LNCaP clone FGC (cell line): ENCODE data around the gene KCTD6.

Experiments
- DNase-seq: peaks from one replicate; pipeline ENCODE4 v3.0.0-alpha.2; 2011; ENCODE audit warnings: low read depth
- H3K4me3 ChIP-seq: 2 replicates; pipeline ENCODE4 v1.5.1; 2011; ENCODE audit warnings: mild to moderate bottlenecking, low read depth, low read length, control low read depth
- TF ChIP-seq, protein P1 (sequence below): IDR thresholded peaks from 2 replicates; pipeline ENCODE4 v1.5.1; 2012; ENCODE audit warnings: mild to moderate bottlenecking; ENCODE audit not compliant: control insufficient read depth, insufficient read depth; ENCODE audit errors: extremely low read depth

KCTD6 gene

DNA sequence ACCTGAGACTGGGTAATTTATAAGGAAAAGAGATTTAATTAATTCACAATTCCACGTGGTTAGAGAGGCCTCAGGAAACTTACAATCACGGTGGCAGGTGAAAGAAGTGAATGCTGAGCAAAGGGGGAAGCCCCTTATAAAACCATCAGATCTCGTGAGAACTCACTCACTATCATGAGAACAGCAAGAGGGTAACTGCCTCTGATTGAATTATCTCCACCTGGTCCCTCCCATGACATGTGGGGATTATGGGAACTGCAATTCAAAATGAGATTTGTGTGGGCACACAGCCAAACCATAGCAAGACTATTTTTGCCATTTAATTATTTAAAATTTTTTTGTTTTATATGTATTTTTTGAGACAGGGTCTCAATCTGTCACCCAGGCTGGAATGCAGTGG lies 27.0 kb upstream of the KCTD6 start:
- DNase-seq: no peak
- TF ChIP-seq, protein P1, sequence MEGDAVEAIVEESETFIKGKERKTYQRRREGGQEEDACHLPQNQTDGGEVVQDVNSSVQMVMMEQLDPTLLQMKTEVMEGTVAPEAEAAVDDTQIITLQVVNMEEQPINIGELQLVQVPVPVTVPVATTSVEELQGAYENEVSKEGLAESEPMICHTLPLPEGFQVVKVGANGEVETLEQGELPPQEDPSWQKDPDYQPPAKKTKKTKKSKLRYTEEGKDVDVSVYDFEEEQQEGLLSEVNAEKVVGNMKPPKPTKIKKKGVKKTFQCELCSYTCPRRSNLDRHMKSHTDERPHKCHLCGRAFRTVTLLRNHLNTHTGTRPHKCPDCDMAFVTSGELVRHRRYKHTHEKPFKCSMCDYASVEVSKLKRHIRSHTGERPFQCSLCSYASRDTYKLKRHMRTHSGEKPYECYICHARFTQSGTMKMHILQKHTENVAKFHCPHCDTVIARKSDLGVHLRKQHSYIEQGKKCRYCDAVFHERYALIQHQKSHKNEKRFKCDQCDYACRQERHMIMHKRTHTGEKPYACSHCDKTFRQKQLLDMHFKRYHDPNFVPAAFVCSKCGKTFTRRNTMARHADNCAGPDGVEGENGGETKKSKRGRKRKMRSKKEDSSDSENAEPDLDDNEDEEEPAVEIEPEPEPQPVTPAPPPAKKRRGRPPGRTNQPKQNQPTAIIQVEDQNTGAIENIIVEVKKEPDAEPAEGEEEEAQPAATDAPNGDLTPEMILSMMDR: no peak
- no peak overlapping the region for H3K4me3 ChIP-seq

DNA sequence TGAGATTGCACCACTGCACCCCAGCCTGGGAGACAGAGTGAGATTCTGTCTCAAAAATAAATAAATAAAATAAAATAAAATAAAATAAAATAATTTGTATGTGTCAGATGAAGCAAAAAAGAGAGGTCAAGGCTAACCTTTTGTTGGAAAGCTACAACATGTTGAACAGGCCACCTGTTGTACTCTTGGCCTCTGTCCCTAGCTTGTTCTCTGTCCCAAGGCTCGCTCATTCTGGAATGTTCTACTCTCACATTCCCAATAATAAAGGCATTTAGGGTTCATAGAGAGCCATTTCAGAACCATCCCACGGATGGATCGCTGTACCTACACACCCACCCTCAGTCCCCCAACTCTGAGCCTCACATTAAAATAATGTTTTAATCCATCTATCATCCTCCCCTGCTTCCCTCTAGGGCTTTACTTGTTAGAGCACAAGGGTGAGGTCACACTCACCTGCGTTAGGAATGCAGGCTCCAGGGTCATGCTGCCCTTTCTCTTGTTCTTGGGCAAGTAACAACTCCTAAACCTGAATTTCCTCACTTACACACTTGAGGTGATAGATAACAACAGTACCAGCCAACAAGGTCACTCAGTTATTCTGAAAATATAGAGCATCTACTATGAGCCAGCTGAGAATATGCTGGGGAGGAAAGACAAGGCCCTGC lies 24.9 kb upstream of the KCTD6 start:
- H3K4me3 ChIP-seq: no peak overlapping the region
- TF ChIP-seq, protein P1: no peak
- DNase-seq: no peak

DNA sequence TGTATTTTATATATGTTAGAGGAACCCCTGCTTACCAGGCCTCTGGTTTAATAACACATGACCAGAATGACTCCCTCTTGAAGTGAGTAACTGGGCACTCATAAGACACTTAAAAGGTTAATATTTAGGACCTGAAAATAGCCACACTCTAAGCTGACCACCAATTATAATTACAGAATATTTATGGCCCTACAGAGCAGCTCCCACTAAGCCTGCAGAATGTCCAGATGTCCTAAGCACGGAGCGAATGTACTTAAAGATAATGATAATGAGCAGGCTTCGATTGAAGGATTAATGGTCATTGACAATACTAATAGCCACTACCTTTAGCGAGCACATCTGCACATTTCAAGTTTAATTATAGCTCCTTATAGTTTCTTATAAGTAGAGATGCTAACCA lies 22.8 kb upstream of the KCTD6 start:
- no peak overlapping the region for H3K4me3 ChIP-seq
- DNase-seq: no peak
- TF ChIP-seq, protein P1: no peak

DNA sequence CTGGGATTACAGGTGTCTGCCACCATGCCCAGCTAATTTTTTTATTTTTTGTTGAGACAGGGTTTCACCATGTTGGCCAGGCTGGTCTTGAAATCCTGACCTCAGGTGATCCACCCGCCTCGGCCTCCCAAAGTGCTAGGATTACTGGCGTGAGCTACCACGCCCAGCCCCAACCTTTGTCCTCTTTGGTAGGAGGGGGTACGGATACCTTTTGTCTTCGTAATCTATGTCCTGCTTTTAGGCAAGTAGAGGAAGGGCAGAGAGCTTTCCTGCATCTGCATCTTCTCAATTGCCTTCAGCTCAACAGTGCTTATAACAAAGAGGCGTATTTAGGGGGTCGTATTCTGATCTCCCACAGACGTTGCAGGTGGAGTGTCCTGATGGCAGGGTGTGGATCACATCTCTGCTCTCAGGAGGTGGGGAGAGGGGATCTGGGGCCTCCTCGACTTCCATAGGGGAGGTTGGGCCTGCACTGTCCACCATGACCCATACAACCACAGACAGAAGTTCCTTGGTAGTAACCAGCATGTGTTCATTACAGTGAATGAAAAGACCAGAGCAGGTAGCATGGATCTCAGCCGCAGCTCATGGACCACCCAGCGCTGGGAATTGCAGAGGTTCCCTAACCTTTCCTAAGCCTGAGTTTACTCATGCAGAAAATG lies 21.4 kb upstream of the KCTD6 start:
- TF ChIP-seq, protein P1: no peak
- DNase-seq: no peak
- H3K4me3 ChIP-seq: no peak overlapping the region

DNA sequence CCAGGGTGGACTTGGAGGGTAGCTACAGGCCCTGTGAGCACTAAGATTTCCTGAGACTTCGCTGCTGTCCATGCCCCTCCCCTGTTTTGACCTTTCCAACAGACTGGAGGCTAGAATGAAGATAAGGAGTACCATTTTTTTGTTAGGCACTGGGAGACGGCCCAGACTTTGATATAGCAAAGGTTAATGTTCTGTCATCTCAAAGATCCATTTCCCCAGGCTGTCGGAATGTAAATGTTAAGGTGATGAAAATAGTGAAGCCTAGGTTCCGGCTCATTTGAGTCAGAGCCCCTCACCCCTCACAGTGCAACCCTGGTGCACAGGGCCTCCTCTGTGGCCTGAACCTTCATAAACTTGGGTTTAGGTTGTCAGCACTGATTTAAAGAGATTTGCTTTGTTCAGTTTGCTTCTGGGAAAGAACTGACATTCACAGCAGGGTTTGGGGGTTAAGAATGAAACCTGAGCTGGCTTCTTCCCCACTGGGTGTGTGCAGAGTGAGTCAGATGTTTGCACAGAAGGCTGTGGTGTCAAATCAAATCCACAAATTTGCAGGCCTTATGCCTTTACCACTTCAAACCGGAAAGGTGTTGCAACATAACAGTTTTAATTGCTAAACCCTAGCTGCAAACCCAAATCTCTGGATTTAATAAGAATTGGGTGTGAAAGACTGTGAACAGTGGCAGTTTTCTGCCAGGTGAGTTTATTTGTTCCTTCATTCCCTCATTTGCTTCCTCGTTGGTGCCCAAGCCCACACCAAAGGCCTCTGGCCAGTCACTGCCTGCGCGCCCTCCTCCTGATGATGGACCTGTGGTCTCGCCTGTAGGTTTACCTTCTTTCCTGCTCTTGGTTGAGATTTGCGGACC lies 20.6 kb upstream of the KCTD6 start:
- H3K4me3 ChIP-seq: no peak overlapping the region
- DNase-seq: peak; percentile 84
- TF ChIP-seq, protein P1: no peak

DNA sequence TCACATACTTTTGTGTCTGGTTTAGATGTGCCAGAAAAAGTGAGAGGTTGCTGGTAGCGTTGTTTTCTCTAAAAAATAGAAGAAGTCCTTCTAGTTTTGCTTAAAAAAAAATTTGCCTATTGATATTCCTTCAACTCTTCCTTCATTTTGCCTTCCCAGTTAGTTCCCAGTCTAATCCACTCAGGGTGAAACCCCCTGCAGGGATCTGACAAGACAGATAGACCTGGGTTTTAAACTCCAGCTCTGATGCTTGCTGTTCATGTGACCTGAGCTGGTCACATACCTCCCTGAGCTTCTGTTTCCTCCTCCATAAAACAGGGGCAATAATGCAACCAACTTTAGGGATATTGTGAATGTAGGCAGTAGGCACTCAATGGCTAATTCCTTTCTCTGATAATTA lies 18.6 kb upstream of the KCTD6 start:
- DNase-seq: no peak
- TF ChIP-seq, protein P1: no peak
- H3K4me3 ChIP-seq: no peak overlapping the region
